HT-29 (cell line): ENCODE results near the gene ZSCAN10. TPM values are rescaled to one million over a fixed set of nuclear protein-coding genes. Genes with fewer than 3 reads are reported as not detected.
A peak's percentile ranks its signal among the peaks of the same experiment; 100 is the strongest.

Source experiments
- DNase-seq: peaks from one replicate; pipeline ENCODE4 v3.0.0-alpha.2; 2015; ENCODE audit warnings: low spot score
- total RNA-seq: library from RNA; depleted of rRNA; stranded (reverse); fragments of >200 nt; shearing (Covaris generic); gene quantifications from 2 replicates; pipeline ENCODE4 v1.2.3, GENCODE V29; 2014

Gene ZSCAN10
- total RNA-seq, 1 experiment from 2014 or later: not detected

DNA sequence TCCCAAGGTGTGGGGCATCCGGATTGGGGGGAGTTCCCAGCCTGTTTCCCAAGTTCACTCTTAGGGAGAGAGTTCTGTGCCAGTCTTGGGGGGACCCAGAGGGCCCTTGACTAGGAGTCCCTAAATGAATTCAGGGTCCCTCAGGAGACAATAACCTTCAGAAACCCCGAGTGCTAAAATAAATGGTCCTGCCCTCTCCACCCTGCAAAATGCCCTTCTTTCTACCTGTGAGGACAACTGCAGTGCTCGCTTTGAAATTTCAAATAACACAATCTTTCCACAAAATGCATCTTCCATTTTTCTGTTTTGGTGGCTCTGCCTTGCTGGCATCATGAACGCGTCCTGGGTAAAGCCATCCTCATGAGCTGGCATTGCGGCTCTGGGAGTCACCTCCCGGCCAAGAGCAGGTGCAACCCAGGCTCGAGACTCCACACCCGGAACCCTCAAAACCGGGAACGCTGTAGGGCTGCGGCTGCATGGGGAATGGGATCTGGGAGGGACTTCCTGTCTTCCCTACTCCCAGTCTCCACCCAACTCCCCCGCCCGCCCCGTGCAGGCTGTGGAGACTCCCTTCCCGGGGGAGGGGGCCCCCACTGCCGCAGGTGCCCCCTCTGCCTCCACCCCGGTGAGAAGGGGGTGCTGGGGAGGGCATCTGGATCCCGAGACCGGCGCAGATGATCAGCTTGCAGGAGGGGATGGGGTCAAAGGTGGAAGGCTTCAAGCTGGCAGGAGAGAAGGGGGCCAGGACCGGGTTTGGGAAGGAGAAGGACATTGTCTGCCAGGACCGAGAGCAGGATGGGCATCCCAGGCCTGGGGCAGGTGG lies 13.2 kb upstream of the ZSCAN10 start, which contains the start of gene ZNF205:
TSS of gene ZNF205 (plus strand) at position 529 of the 823 bp plus-strand sequence. CDS start 845 bp downstream, outside the sequence.
- peak; percentile 91 for DNase-seq

DNA sequence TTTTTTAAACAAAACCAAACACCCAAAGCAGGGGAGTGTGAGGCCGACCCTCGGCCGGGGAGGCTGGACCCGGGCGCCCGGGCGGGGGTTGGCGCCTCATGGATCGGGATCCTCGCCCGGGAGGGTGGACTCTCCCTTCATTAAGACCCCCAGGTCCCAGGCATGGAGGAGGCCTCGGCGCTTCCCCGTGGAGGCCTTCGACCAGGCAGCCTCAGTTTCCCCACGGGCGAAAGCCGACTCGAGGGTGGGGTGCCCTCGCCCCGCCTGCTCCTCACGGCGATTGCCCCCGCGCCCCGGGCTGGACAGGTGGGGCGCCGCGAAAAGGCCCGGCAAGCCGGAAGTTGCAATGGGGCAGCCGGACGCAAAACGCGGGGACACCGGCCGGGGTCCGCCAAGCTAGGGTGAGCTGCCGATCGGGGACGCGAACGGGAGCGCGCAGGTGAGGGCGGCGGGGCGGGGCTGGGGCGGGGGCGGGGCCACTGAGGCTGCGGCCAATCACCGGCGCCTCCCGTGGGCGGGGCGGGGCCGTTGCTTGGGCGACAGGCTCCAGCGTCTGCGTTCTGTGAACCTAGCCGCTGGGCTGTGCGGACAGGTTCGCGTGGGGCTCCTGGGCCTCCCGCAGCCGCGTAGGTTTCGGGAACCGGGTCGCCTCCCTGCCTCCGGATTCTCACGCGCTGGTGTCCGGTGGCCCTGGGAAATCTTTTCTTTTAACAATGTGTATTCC lies 7.3 kb upstream of the ZSCAN10 start:
- peak; percentile 90 for DNase-seq

DNA sequence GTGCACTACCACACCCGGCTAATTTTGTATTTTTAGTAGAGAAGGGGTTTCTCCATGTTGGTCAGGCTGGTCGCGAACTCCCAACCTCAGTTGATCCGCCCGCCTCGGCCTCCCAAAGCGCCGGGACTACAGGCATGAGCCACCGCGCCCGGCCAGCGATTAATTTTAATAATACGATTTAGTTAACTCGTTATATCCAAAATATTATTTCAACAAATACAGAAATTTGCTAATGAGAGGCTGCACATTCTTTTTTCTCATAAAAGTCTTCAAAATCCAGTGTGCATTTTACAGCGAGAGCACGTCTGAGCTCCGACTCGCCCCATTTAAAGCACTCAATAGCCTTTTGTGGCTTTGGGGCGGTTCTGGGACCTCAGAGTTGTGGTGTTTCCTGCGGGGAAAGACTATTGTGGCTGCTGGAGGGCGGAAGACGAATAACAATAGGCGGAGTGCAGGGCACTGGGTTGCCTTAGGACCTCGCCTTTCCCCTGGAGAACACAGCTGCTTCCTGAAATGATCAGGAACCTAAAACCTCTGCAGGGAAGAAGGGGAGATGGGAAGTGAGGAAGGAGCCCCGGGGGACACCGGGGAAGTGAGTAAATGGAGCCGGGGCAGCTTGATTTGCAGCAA lies 2.9 kb upstream of the ZSCAN10 start:
- peak; percentile 37 for DNase-seq

DNA sequence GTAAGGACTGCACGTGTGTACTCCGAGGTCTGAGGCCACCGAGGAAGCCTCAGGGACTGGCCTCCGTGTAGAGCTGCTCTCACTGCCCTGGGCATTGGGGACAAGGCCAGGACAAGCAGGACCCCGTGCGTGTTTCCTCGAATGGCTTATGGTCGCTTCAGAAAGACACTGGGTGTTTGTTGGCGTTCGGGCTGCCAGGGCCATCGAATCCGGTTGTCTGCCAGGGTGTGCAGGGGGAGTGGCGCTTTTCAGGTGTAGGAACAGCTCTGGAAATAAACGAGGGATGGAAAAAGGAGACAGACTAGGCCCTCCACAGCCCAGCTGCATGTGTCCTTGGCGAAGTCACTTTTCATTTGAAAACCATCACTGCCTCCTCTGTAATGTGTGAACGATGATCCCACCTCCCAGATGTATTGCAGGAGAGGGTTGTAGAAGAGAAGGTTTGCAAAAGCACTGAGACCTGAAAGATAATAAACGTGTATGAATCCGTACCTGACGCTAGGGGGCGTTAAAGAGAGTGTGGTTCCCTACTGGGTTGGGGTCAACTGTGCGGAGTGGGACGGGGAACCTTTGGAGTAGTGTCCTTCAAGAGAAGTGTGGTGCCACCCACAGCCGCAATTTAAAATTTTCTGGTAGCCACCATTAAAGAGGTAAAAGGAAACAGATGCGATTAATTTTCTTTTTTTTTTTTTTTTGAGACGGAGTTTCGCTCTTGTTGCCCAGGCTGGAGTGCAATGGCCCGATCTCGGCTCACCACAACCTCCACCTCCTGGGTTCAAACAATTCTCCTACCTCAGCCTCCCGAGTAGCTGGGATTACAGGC lies 2.1 kb upstream of the ZSCAN10 start:
- peak; percentile 45 for DNase-seq

DNA sequence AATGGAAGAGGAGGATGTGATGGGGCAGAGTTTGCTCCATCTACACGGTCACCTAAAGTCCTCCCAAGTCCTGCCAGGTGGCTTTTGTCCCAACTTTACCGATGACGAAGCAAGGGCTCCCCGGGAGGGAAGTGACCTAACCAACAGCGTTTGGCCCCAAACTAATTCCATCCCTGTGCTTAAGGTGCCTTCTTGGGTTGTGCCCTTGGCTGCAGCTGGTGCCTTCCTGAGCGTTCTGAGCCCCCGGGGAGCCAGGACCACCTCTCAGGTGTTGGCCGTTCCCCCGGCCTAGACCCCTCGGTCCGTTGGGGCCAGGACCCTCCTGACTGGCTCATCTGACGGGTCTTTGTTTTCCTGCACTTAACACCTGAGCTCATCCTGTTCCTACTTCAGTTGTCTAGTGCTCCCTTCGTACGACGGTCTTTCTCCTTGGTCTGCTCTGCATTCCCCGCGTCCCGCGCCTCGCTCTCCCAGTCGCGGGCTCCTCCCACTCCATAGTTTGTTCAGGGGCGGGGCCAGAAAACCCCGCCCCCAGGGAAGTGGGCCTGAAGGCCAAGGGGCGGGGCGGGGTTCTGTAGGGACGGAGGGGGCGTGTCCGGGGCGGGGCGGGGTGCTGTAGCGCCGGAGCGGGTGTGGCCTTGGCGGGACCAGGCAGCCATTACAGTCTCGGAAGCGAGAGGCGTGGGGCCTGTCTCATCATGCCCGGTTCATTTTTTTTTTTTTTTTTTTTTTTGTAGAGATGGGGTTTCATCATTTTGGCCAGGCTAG lies 822 bp upstream of the ZSCAN10 start:
- peak; percentile 94 for DNase-seq

DNA sequence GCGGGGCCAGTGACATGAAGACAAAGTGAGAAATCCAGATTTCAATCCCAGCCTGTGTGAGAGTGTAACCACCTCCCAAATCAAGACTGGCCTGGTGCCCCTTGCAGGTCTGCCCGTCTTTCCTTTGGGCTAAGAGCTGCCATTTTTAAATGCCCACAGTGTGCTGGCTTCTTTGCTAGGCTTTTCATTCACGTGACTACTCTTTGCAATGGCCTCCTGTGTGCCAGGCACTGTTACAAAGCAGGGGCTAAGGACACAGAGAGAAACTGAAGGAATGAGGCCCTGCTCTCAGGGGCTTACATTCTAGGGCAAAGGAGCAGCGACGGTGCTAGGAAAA lies 269 bp upstream of the ZSCAN10 start:
- no peak for DNase-seq

DNA sequence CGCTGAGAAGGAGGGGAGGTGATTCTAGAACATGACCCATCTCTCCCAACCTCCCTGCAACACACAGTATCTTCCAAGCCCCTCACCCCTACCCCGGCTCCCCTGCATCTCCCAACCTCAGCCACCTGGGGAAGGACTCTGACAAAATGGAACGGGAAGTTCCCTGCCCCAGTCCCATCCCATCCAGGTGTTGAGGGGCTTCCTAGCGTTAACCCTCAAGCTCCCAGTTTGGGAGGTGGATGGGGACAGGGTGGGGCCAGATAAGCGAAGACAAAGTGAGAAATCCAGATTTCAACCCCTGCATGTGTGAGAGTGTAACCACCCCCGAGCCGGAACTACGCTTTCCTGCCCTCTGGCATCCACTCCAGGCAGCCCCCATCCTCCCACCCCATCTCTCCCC lies 1.8 kb downstream of the ZSCAN10 start:
- no peak for DNase-seq

DNA sequence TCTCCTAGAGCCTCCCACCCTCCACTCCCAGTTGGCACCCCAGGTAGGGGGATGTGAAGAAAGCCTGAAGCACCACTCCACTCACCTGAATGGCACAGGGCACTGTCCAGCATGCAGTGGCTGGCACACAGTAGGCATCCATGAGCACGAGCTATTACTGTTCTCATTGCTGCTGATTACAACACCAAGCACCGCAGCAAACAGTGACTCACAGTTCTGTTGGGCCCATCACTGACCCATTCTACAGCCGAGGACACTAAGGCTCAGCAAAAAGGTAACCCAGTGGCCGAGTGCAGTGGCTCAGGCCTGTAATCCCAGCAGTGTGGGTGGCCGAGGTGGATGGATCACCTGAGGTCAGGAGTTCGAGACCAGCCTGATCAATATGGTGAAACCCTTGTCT lies 2.7 kb downstream of the ZSCAN10 start:
- no peak for DNase-seq

DNA sequence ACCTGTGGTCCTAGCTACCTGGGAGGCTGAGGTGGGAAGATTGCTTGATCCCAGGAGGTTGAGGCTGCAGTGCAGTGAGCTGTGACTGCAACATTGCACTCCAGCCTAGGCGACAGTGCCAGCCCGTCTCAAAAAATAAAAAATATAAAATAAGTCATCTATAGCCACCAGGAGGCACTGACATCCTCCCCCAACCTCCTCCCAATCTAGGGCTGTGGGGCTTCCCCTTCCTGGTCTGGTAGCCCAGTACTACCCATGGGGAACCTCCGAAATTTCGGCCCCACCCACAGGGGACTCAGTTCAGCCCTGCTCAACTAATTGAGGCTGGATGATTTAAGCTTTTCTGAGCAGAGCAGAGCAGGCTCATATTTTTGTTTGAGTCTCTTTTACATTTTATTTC lies 3.2 kb downstream of the ZSCAN10 start:
- DNase-seq: no peak

DNA sequence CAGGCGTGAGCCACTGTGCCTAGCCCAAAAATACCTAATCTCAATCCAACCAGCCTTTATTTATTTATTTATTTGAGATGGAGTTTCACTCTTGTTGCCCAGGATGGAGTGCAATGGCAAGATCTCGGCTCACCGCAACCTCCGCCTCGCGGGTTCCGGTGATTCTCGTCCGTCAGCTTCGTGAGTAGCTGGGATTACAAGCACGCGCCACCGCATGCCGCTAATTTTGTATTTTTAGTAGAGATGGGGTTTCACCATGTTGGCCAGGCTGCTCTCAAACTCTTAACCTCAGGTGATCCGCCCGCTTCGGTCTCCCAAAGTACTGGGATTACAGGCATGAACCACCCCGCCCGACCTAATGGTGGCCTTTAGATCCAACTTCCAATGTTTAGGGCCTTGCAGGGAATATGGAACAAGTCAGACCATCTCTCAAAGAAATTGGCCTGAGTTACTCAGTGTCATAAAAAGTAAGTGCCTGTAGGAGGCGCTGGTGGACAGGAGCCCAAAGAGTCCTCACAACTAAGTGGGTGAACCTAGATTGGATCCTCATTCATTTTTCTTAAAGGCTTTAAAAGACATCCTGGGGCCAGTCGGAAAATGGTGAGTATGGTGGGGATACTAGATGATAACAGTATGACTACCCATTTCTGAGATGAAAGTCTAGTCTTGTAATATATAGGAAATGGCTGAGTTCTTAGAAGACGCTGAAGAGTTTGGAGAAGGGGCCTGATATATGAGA lies 4.6 kb downstream of the ZSCAN10 start:
- DNase-seq: peak; percentile 71

DNA sequence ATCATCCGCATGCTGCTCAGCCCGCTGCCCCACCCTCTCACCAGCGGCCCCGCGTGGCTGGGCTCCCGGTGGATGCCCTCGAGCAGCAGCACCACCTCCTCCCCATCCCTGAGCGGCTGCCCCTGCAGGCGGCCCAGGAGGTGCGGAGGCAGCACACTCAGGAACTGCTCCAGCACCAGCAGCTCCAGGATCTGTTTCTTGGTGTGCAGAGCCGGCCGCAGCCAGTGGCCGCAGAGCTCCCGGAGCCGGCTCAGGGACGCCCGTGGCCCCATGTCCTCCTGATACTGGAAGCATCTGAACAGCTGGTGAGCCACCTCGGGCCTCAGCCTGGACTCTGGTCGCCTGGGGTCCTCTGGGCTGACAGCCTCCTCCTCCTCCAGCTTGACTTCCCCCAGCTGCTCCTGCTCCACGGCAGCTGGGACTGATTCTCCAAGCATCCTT lies 6.6 kb downstream of the ZSCAN10 start:
- no peak for DNase-seq

DNA sequence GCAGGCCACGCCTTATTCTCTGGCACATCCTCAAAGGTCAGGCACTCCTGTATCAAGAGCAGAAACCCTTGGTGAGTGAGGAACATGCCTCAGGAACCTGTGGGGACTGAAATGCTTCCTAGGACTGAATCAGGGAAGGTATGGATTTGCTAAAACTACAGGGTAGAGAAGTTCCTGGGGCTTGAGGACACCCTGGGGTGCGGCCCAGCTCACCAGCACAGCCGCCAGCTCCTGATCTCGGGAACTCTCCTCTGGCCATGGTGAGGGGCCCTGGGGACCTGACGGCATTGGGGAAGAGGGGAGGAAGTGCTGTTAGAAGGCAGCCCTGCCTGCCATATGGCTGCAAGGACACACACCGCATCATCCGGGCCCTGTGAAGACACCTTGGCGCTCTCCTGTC lies 7.5 kb downstream of the ZSCAN10 start:
- DNase-seq: no peak

DNA sequence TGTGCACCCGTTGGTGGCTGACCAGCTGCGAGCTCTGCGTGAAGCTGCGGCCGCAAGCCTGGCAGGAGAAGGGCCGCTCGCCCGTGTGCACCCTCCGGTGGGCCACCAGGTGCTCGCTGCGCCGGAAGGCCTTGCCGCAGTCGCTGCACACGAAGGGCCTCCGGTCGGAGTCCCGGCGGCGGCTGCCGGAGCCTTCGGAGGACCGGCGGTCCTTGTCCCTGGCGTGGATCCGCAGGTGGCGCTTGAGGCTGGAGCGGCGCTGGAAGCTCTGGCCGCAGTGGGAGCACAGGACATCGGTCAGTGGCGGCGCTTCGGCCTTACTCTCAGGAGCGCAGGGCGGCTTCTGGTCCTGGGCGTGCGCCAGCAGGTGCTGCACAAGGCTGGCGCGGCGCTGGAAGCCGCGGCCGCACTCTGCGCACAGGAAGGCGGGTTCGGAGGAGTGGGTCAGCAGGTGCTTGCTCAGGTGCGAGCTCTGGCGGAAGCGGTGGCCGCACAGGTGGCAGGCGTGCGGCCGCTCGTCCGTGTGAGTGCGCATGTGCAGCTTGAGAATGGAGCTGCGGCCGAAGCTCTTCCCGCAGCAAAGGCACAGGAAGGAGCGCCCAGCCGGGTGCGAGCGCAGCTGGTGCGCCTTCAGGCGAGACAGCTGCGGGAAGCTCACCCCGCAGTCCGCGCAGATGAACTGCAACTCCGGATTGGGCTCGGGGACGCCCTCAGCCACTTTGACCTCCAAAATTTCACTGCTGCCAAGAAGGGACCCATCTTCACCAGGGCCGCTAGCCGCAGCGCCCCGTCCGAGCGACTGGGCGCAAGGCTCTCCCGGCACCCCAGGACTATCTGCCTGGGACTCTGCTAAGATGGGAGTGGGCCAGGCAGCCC lies 9.1 kb downstream of the ZSCAN10 start:
- no peak for DNase-seq

DNA sequence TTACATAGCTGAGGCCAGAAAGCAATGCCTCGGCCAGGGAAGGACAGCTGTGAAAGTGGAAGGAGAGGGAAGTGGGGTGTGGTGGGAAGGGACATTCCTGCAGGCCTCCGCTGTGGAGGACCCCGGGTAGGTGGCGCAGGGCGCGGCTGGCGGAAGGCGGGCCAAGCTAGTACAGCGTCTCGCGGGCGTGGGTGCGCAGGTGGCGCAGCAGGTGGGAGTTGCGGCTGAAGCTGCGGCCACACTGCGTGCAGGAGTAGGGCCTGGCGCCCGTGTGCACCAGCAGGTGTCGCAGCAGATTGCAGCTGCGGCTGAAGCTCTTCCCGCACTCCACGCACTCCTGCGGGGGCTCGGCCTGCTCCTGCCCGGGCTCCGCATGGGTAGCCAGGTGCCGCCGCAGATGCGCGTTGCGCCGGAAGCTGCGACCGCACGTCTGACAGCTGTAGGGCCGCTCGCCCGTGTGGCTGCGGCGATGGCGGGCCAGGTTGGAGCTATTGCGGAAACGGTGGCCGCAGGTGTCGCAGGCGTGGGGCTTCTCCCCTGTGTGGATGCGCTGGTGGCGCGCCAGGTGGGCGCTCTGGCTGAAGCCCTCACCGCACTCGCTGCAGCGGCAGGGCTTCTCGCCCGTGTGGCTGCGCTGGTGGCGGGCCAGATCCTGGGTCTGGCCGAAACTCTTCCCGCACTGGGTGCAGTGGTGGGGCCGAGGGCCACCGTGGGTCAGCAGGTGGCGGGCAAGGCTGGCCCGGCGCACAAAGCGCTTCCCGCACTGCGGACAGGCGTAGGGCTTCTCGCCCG lies 10.0 kb downstream of the ZSCAN10 start:
- no peak for DNase-seq

DNA sequence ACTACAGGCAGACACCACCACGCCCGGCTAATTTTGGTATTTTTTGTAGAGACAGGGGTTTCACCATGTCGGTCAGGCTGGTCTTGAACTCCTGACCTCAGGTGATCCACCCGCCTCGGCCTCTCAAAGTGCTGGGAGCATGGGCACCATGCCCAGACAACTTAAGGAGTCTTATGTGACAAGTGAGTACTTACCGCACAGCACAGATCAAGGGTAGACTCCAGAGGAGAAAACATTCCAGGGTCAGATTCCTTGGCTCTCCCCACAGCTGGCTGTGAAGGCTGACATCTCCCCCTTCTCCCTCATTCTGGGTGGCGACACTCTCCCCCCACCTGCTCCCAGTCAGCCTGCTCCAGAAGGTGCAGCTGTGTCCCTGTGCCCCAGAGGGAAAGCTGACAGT lies 10.6 kb downstream of the ZSCAN10 start:
- DNase-seq: no peak

DNA sequence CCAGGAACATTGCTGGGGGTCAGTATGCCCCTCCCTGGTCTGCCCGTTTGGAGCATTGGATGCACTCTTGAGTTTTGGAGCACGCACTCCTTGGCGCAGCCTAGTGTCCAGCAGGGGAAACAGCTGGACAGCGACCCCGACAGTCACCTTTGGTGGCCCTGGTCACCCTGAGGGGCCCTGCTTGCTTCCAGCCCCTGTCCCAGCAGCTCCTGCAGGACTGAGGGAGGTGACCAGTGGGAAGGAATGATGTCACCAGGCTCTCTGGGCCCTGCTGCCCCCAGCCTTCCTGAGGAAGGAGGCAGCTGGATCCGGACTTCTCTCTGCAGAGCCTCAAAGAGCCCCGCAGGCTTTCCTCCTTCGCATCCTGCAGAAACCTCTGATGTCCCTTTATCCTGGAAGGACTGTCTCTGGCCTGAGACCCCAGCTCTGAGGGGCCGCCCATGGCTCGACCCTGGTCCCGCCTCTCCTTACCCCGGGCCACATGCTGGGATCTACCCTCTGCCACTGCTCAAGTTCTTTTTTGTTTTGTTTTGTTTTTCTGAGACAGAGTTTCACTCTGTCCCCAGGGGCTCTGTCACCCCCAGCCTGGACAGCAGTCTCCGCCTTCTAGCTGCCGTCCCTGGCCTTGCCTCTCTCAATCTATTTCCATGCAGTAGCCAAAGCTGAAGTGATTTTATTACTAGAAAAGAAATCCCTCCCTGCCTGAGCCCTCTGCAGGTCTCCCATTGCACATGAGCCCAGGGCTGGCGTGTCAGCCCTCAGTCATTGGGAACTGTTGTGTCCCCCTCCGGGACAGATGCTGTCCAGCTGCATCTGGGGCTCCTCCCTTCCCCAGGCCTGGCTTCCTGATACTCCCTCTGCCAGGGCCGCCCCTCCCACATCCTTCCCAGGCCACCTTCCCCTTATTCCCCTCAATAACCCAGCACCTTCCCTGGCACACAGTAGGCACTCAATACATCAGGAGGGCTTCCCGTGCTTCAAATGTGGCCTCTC lies 11.6 kb downstream of the ZSCAN10 start:
- DNase-seq: no peak
